GM21390 (cell line): ENCODE results near the gene RMND5A.

Source experiments
- ATAC-seq: cut with Tn5 transposase; IDR thresholded peaks from one replicate; pipeline ENCODE4 v1.9.1; 2021; ENCODE audit not compliant: unreplicated experiment

Gene RMND5A

GRCh38 chr2:86764661-86765309, 44.7 kb downstream of the RMND5A start:
- ATAC-seq, result peak; percentile 69

- ATAC-seq, result no peak
Measured at GRCh38 chr2:86765310-86765695, 45.2 kb downstream of the RMND5A start.

GRCh38 chr2:86768189-86768949, 48.3 kb downstream of the RMND5A start:
- no peak for ATAC-seq

GRCh38 chr2:86769838-86770237, 49.7 kb downstream of the RMND5A start:
- ATAC-seq, result no peak

- no peak for ATAC-seq
Measured at GRCh38 chr2:86770816-86771301, 50.8 kb downstream of the RMND5A start.

- ATAC-seq, result no peak
Measured at GRCh38 chr2:86772611-86773010, 52.5 kb downstream of the RMND5A start.

- ATAC-seq, result no peak
Measured at GRCh38 chr2:86774862-86775261, 54.8 kb downstream of the RMND5A start.

- ATAC-seq, result no peak
Measured at GRCh38 chr2:86775338-86775737, 55.2 kb downstream of the RMND5A start.

GRCh38 chr2:86776532-86776931, 56.4 kb downstream of the RMND5A start:
- ATAC-seq, result no peak

- ATAC-seq, result no peak
Measured at GRCh38 chr2:86778957-86779356, 58.9 kb downstream of the RMND5A start.

- no peak for ATAC-seq
Measured at GRCh38 chr2:86779971-86780370, 59.9 kb downstream of the RMND5A start.

- no peak for ATAC-seq
Measured at GRCh38 chr2:86781363-86781762, 61.3 kb downstream of the RMND5A start.

GRCh38 chr2:86782748-86783147, 62.7 kb downstream of the RMND5A start:
- ATAC-seq, result no peak

- peak; percentile 97 for ATAC-seq
Measured at GRCh38 chr2:86783615-86784339, 63.7 kb downstream of the RMND5A start.

- ATAC-seq, result no peak
Measured at GRCh38 chr2:86785456-86785855, 65.4 kb downstream of the RMND5A start.

- no peak for ATAC-seq
Measured at GRCh38 chr2:86786001-86786536, 66.0 kb downstream of the RMND5A start.

GRCh38 chr2:86787736-86788135, 67.6 kb downstream of the RMND5A start:
- no peak for ATAC-seq

- no peak for ATAC-seq
Measured at GRCh38 chr2:86788165-86788564, 68.1 kb downstream of the RMND5A start.

GRCh38 chr2:86788881-86789686, 69.0 kb downstream of the RMND5A start:
- ATAC-seq, result no peak

- no peak for ATAC-seq
Measured at GRCh38 chr2:86789687-86790133, 69.6 kb downstream of the RMND5A start.
